H9 (cell line): ENCODE data around the gene TTC28. TPM values are rescaled to one million over a fixed set of nuclear protein-coding genes. Genes with fewer than 3 reads are reported as not detected.

Experiments used
- DNase-seq: peaks from one replicate; pipeline ENCODE4 v3.0.0-alpha.2; 2017
- H2AFZ ChIP-seq: one replicate; pipeline ENCODE4 v1.6.1; 2013; ENCODE audit warnings: mild to moderate bottlenecking, low read length, control low read depth, moderate library complexity
- H2AK5ac ChIP-seq: 2 replicates; pipeline ENCODE4 v1.6.1; 2013; ENCODE audit warnings: low read length, control low read depth, mixed read lengths; ENCODE audit not compliant: insufficient read length
- H2BK120ac ChIP-seq: one replicate; pipeline ENCODE4 v1.6.1; 2013; ENCODE audit warnings: low read depth, mild to moderate bottlenecking, low read length, control low read depth, inconsistent platforms; ENCODE audit not compliant: poor library complexity, severe bottlenecking
- H2BK12ac ChIP-seq: 2 replicates; pipeline ENCODE4 v1.6.1; 2013; ENCODE audit warnings: low read length, control low read depth, mixed read lengths, low read depth; ENCODE audit not compliant: insufficient read length
- H2BK15ac ChIP-seq: 2 replicates; pipeline ENCODE4 v1.6.1; 2013; ENCODE audit warnings: low read depth, low read length, control low read depth
- H2BK20ac ChIP-seq: one replicate; pipeline ENCODE4 v1.6.1; 2013; ENCODE audit warnings: low read depth, mild to moderate bottlenecking, low read length, control low read depth, inconsistent platforms; ENCODE audit not compliant: poor library complexity, severe bottlenecking
- H2BK5ac ChIP-seq: 2 replicates; pipeline ENCODE4 v1.6.1; 2013; ENCODE audit warnings: low read length, control low read depth, mixed read lengths; ENCODE audit not compliant: insufficient read length
- H3K14ac ChIP-seq: 2 replicates; pipeline ENCODE4 v1.6.1; 2013; ENCODE audit warnings: low read length, control low read depth; ENCODE audit not compliant: insufficient read depth
- H3K18ac ChIP-seq: 2 replicates; pipeline ENCODE4 v1.6.1; 2013; ENCODE audit warnings: low read depth, mild to moderate bottlenecking, mixed read lengths, low read length, control low read depth; ENCODE audit not compliant: insufficient read length
- H3K23ac ChIP-seq: 2 replicates; pipeline ENCODE4 v1.6.1; 2013; ENCODE audit warnings: low read length, control low read depth, mixed read lengths, low read depth; ENCODE audit not compliant: insufficient read length
- H3K23me2 ChIP-seq: 2 replicates; pipeline ENCODE4 v1.6.1; 2013; ENCODE audit warnings: low read depth, mild to moderate bottlenecking, mixed read lengths, low read length, control low read depth; ENCODE audit not compliant: insufficient read length, poor library complexity, severe bottlenecking
- H3K27ac ChIP-seq: 2 replicates; pipeline ENCODE4 v1.5.1; 2013; ENCODE audit warnings: low read length, control low read depth, mixed read lengths, low read depth; ENCODE audit not compliant: insufficient read length
- H3K27me3 ChIP-seq: 2 replicates; pipeline ENCODE4 v1.6.1; 2013; ENCODE audit warnings: low read length, control low read depth, inconsistent platforms; ENCODE audit not compliant: insufficient read depth
- H3K4ac ChIP-seq: 2 replicates; pipeline ENCODE4 v1.6.1; 2013; ENCODE audit warnings: low read depth, mild to moderate bottlenecking, control low read depth, inconsistent platforms, low read length, moderate library complexity
- H3K4me1 ChIP-seq: 2 replicates; pipeline ENCODE4 v1.6.1; 2013; ENCODE audit warnings: low read length, control low read depth, inconsistent platforms; ENCODE audit not compliant: insufficient read depth
- H3K4me2 ChIP-seq: 2 replicates; pipeline ENCODE4 v1.6.1; 2013; ENCODE audit warnings: low read length, control low read depth, mixed read lengths; ENCODE audit not compliant: insufficient read length, insufficient read depth
- H3K56ac ChIP-seq: 2 replicates; pipeline ENCODE4 v1.6.1; 2013; ENCODE audit warnings: low read depth, mild to moderate bottlenecking, mixed read lengths, low read length, control low read depth; ENCODE audit not compliant: insufficient read length
- H3K79me1 ChIP-seq: 2 replicates; pipeline ENCODE4 v1.6.1; 2013; ENCODE audit warnings: low read depth, mild to moderate bottlenecking, moderate library complexity, low read length, control low read depth, inconsistent platforms; ENCODE audit not compliant: insufficient read depth, poor library complexity, severe bottlenecking
- H3K79me2 ChIP-seq: 2 replicates; pipeline ENCODE4 v1.6.1; 2013; ENCODE audit warnings: low read length, control low read depth, inconsistent platforms; ENCODE audit not compliant: insufficient read depth
- H3K9ac ChIP-seq: 2 replicates; pipeline ENCODE4 v1.6.1; 2013; ENCODE audit warnings: low read length, control low read depth, mixed read lengths; ENCODE audit not compliant: insufficient read length; ENCODE audit errors: extremely low read depth
- H3K9me3 ChIP-seq: one replicate; pipeline ENCODE4 v1.6.1; 2013; ENCODE audit warnings: low read depth, low read length, inconsistent platforms; ENCODE audit not compliant: control insufficient read depth
- H3T11ph ChIP-seq: one replicate; pipeline ENCODE4 v1.6.1; 2013; ENCODE audit warnings: mild to moderate bottlenecking, low read length, control low read depth, inconsistent platforms
- H4K20me1 ChIP-seq: one replicate; pipeline ENCODE4 v1.6.1; 2013; ENCODE audit not compliant: control insufficient read depth, insufficient read length, insufficient read depth
- H4K5ac ChIP-seq: 2 replicates; pipeline ENCODE4 v1.6.1; 2013; ENCODE audit warnings: low read depth, mild to moderate bottlenecking, mixed read lengths, low read length, control low read depth; ENCODE audit not compliant: insufficient read length
- H4K8ac ChIP-seq: replicated peaks from 2 replicates; pipeline ENCODE4 v1.6.1; 2013; ENCODE audit warnings: low read length, control low read depth, mixed read lengths, low read depth; ENCODE audit not compliant: insufficient read length
- H4K91ac ChIP-seq: 2 replicates; pipeline ENCODE4 v1.6.1; 2013; ENCODE audit warnings: low read depth, mild to moderate bottlenecking, moderate library complexity, mixed read lengths, low read length, control low read depth; ENCODE audit not compliant: insufficient read length
- H3K27ac Mint-ChIP-seq, 3 experiments: 2 replicates in 2 of 3; 3 replicates in 1 of 3; pipeline ENCODE4 v1.8.0; 2020 to 2021; ENCODE audit warnings: mixed read lengths in 3 of 3, mild to moderate bottlenecking in 1 of 3, moderate library complexity in 1 of 3
- H3K27me3 Mint-ChIP-seq: 2 replicates; pipeline ENCODE4 v1.8.0; 2021; ENCODE audit warnings: low read depth, mild to moderate bottlenecking, moderate library complexity, mixed read lengths
- H3K36me3 Mint-ChIP-seq, 3 experiments: 2 replicates in 2 of 3; 3 replicates in 1 of 3; pipeline ENCODE4 v1.8.0; 2020 to 2021; ENCODE audit warnings: low read depth in 3 of 3, mixed read lengths in 3 of 3; ENCODE audit not compliant: insufficient read depth in 1 of 3
- H3K4me1 Mint-ChIP-seq, 2 experiments: 2 replicates each; pipeline ENCODE4 v1.8.0; 2020; ENCODE audit warnings: mixed read lengths in 2 of 2
- H3K4me3 Mint-ChIP-seq, 2 experiments: 2 replicates in 1 of 2; 3 replicates in 1 of 2; pipeline ENCODE4 v1.8.0; 2020 to 2021; ENCODE audit warnings: mild to moderate bottlenecking in 2 of 2, mixed read lengths in 2 of 2, moderate library complexity in 1 of 2
- H3K9me3 Mint-ChIP-seq, 2 experiments: 2 replicates in 1 of 2; 3 replicates in 1 of 2; pipeline ENCODE4 v1.8.0; 2020; ENCODE audit warnings: mild to moderate bottlenecking in 2 of 2, mixed read lengths in 2 of 2, moderate library complexity in 1 of 2
- WGBS: extraction: QIAGEN DNeasy Blood & Tissue Kit; methylation state at CpG from one replicate; pipeline ENCODE4 v1.1.7; 2013; ENCODE audit warnings: missing lambda C conversion rate, low lambda C conversion rate, mixed read lengths; ENCODE audit not compliant: insufficient read length; ENCODE audit errors: extremely low coverage; 5-methylcytosine and 5-hydroxymethylcytosine counted together
- total RNA-seq: library from RNA; stranded (reverse); gene quantifications from 2 replicates; pipeline ENCODE4 v1.2.1, GENCODE V29; 2021
- TF ChIP-seq, protein P1 (sequence below): fragments of 200-600 bp; sonication (generic); conservative IDR thresholded peaks from 3 replicates; pipeline ENCODE4 v1.8.0; 2021; ENCODE audit warnings: antibody characterized with exemption, mild to moderate bottlenecking

The TTC28 gene
- total RNA-seq, 1 experiment from 2014 or later, result 13.6 TPM

DNA sequence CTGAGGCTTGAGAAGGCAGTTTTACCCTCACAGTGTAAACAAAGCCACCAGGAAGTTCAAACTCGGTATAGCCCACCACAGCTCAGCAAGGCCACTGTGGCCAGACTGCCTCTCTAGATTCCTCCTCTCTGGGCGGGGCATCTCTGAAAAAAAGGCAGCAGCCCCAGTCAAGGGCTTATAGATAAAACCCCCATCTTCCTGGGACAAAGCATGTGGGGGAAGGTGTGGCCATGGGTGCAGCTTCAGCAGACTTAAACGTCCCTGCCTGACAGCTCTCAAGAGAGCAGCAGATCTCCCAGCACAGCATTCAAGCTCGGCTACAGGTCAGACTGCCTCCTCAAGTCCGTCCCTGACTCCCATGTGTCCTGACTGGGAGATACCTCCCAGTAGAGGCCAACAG is 69.7 kb downstream of the TTC28 start:
- Histone ChIP-seq H3K79me2 (no peaks in the 10 kb centered on the region), H3K4ac (no peak overlapping the region), H3K23me2 (no peaks in the 10 kb centered on the region), H4K5ac (no peak overlapping the region), H2AK5ac (no peak overlapping the region), H3K9me3 (no peaks in the 10 kb centered on the region), H3K9ac (no peak overlapping the region), H3K14ac (no peak overlapping the region), H3K56ac (no peak overlapping the region), H3K27me3 (no peaks in the 10 kb centered on the region), H3K4me1 (no peaks in the 10 kb centered on the region; the same call in 1 of the 2 replicates), H2BK15ac (no peak overlapping the region), H3K18ac (no peak overlapping the region), H3K27ac (no peak overlapping the region), H3K4me2 (no peak overlapping the region), H3T11ph (no peak overlapping the region), H4K8ac (no peak overlapping the region), H2BK20ac (no peak overlapping the region), H4K20me1 (no peaks in the 10 kb centered on the region), H2AFZ (no peak overlapping the region), H2BK5ac (no peak overlapping the region), H2BK120ac (no peak overlapping the region), H3K23ac (no peak overlapping the region), H3K79me1 (no peaks in the 10 kb centered on the region), H4K91ac (no peak overlapping the region), H2BK12ac (no peak overlapping the region)
- Mint-ChIP-seq H3K9me3 (peaks cover 3% of the 10 kb centered on the region in 2 experiments; a peak in 2 of 5 replicates), H3K27ac (no peak overlapping the region), H3K36me3 (peaks cover 0 to 3% (median 0%) of the 10 kb centered on the region in 3 experiments; a peak in 3 of 7 replicates), H3K4me3 (no peak overlapping the region), H3K27me3 (no peaks in the 10 kb centered on the region), H3K4me1 (peaks cover 17% of the 10 kb centered on the region in 2 experiments)
- DNase-seq, result no peak
- no CpG with 5 or more reads among the region's 5 CpGs for WGBS
- TF ChIP-seq, protein P1, sequence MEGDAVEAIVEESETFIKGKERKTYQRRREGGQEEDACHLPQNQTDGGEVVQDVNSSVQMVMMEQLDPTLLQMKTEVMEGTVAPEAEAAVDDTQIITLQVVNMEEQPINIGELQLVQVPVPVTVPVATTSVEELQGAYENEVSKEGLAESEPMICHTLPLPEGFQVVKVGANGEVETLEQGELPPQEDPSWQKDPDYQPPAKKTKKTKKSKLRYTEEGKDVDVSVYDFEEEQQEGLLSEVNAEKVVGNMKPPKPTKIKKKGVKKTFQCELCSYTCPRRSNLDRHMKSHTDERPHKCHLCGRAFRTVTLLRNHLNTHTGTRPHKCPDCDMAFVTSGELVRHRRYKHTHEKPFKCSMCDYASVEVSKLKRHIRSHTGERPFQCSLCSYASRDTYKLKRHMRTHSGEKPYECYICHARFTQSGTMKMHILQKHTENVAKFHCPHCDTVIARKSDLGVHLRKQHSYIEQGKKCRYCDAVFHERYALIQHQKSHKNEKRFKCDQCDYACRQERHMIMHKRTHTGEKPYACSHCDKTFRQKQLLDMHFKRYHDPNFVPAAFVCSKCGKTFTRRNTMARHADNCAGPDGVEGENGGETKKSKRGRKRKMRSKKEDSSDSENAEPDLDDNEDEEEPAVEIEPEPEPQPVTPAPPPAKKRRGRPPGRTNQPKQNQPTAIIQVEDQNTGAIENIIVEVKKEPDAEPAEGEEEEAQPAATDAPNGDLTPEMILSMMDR, result no peak
